Lung (tissue), 12 donors: ENCODE results near the gene BABAM2. TPM values are rescaled to one million over a fixed set of nuclear protein-coding genes. Genes with fewer than 3 reads are reported as not detected.

Experiments
- ATAC-seq: fragments of 200-7000 bp; cut with Tn5 transposase; one replicate; pipeline ENCODE4 v1.9.1; 2020; ENCODE audit warnings: moderate number of reproducible peaks; ENCODE audit not compliant: insufficient read depth, low FRiP score
- DNase-seq, 3 donors: peaks; one replicate each; pipeline ENCODE4 v3.0.0-alpha.2; 2013 to 2017
- H3K27ac ChIP-seq, 2 donors: one replicate each; pipeline ENCODE4 v1.5.1; 2013; ENCODE audit warnings: mild to moderate bottlenecking in 2 of 2, moderate library complexity in 2 of 2, control low read depth in 1 of 2, inconsistent platforms in 1 of 2, low read depth in 1 of 2, low read length in 1 of 2
- H3K27me3 ChIP-seq, 3 donors: one replicate each; pipeline ENCODE4 v1.5.1; 2013; ENCODE audit warnings: low read length in 2 of 3; ENCODE audit not compliant: control insufficient read depth in 3 of 3, insufficient read depth in 3 of 3
- H3K36me3 ChIP-seq, 4 donors: one replicate each; pipeline ENCODE4 v1.5.1; 2013; ENCODE audit warnings: low read length in 4 of 4, mild to moderate bottlenecking in 1 of 4, moderate library complexity in 1 of 4; ENCODE audit not compliant: control insufficient read depth in 4 of 4, insufficient read depth in 4 of 4
- H3K4me1 ChIP-seq, 5 donors: one replicate each; pipeline ENCODE4 v1.5.1; 2013; ENCODE audit warnings: low read length in 5 of 5, mild to moderate bottlenecking in 2 of 5, moderate library complexity in 1 of 5; ENCODE audit not compliant: control insufficient read depth in 5 of 5, insufficient read depth in 5 of 5
- H3K4me3 ChIP-seq: one replicate; pipeline ENCODE4 v1.5.1; 2013; ENCODE audit warnings: mild to moderate bottlenecking, control low read depth, moderate library complexity
- H3K9ac ChIP-seq, 2 donors: one replicate each; pipeline ENCODE4 v1.5.1; 2013; ENCODE audit warnings: low read length in 2 of 2, control low read depth in 1 of 2; ENCODE audit not compliant: insufficient read depth in 1 of 2
- H3K9me3 ChIP-seq, 4 donors: one replicate each; pipeline ENCODE4 v1.5.1; 2013; ENCODE audit warnings: low read length in 3 of 4, mild to moderate bottlenecking in 1 of 4, moderate library complexity in 1 of 4; ENCODE audit not compliant: control insufficient read depth in 4 of 4, insufficient read depth in 3 of 4
- WGBS, 2 donors: extraction: QIAGEN DNeasy Blood & Tissue Kit; methylation state at CpG; one replicate each; pipeline ENCODE4 v1.1.7; 2013; 5-methylcytosine and 5-hydroxymethylcytosine counted together
- polyA plus RNA-seq, 2 donors: library from polyadenylated mRNA; stranded (reverse); fragments of 200-250 nt; gene quantifications; one replicate each; pipeline ENCODE4 v1.2.1, GENCODE V29; 2013
- total RNA-seq, 2 donors: library from RNA; depleted of rRNA in 1 of 2; stranded (reverse); fragments of >200 nt in 1 of 2; gene quantifications; one replicate each; pipeline ENCODE4 v1.2.1, GENCODE V29; 2014 to 2021
- TF ChIP-seq, protein P1 (sequence below): IDR thresholded peaks from 2 replicates; pipeline ENCODE4 v1.5.1; 2012; ENCODE audit warnings: mild to moderate bottlenecking; ENCODE audit errors: control extremely low read depth, extremely low read depth
- donor health status: control.
- donor health status: control.
- donor health status: Bipolar disorder and iron deficiency.
- donor health status: healthy.
- donor health status: DM: yes; HTN: yes; CAD: no.

Gene BABAM2
- total and polyA plus RNA-seq, 4 donors: 19.0 to 43.3 (median 33.7) TPM

GRCh38 chr2:28185153-28185552 lies 294.6 kb downstream of the BABAM2 start:
- H3K36me3 ChIP-seq: no peaks in the 10 kb centered on the region
- H3K27ac ChIP-seq: no peak overlapping the region
- WGBS, 2 donors: 75 to 81% methylated on average over 5 of the region's 5 CpGs
- no peak overlapping the region for H3K9ac ChIP-seq
- no peaks in the 10 kb centered on the region for H3K9me3 ChIP-seq
- H3K27me3 ChIP-seq: no peaks in the 10 kb centered on the region
- H3K4me3 ChIP-seq: no peak overlapping the region
- ATAC-seq: no peak
- H3K4me1 ChIP-seq: no peaks in the 10 kb centered on the region
- TF ChIP-seq, protein P1, sequence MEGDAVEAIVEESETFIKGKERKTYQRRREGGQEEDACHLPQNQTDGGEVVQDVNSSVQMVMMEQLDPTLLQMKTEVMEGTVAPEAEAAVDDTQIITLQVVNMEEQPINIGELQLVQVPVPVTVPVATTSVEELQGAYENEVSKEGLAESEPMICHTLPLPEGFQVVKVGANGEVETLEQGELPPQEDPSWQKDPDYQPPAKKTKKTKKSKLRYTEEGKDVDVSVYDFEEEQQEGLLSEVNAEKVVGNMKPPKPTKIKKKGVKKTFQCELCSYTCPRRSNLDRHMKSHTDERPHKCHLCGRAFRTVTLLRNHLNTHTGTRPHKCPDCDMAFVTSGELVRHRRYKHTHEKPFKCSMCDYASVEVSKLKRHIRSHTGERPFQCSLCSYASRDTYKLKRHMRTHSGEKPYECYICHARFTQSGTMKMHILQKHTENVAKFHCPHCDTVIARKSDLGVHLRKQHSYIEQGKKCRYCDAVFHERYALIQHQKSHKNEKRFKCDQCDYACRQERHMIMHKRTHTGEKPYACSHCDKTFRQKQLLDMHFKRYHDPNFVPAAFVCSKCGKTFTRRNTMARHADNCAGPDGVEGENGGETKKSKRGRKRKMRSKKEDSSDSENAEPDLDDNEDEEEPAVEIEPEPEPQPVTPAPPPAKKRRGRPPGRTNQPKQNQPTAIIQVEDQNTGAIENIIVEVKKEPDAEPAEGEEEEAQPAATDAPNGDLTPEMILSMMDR: no peak
- DNase-seq: no peak

DNA sequence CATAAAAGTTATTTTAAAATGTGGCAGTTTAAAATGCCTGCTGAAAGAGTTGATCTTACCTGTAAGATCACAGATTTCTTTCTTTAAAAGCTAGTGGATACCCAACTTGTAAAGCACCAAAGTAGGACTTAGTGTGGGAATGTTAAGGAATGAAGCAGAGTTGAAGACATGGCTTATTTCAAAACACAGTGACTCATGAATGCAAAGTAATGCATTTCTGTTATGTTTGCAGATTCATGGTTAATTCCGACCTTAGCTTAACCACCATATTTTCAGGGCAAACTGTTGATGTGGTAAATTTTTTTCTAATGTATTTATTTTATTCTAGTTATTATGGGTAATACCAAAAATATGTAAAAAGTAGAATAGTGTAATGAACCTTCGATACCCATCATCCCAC lies 295.4 kb downstream of the BABAM2 start:
- WGBS, 2 donors: 90 to 92% methylated on average over 2 of the region's 2 CpGs
- Histone ChIP-seq H3K27ac (no peak overlapping the region), H3K36me3 (no peaks in the 10 kb centered on the region), H3K9me3 (no peaks in the 10 kb centered on the region), H3K9ac (no peak overlapping the region), H3K27me3 (no peaks in the 10 kb centered on the region), H3K4me3 (no peak overlapping the region), H3K4me1 (no peaks in the 10 kb centered on the region)
- TF ChIP-seq, protein P1: no peak
- ATAC-seq (no peak), DNase-seq (no peak)

GRCh38 chr2:28187186-28187585 lies 296.7 kb downstream of the BABAM2 start:
- Histone ChIP-seq H3K4me1 (no peaks in the 10 kb centered on the region), H3K27ac (no peak overlapping the region), H3K27me3 (no peaks in the 10 kb centered on the region), H3K4me3 (no peak overlapping the region), H3K9ac (no peak overlapping the region), H3K36me3 (no peaks in the 10 kb centered on the region), H3K9me3 (no peaks in the 10 kb centered on the region)
- no peak for DNase-seq
- TF ChIP-seq, protein P1: no peak
- no peak for ATAC-seq

- 86 to 87% methylated on average over 4 of the region's 4 CpGs for WGBS, 2 donors
- no peaks in the 10 kb centered on the region for H3K36me3 ChIP-seq
- DNase-seq (no peak), ATAC-seq (no peak)
- no peaks in the 10 kb centered on the region for H3K9me3 ChIP-seq
- no peak overlapping the region for H3K9ac ChIP-seq
- TF ChIP-seq, protein P1: no peak
- no peaks in the 10 kb centered on the region for H3K27me3 ChIP-seq
- H3K27ac ChIP-seq: no peak overlapping the region
- no peak overlapping the region for H3K4me3 ChIP-seq
- H3K4me1 ChIP-seq: no peaks in the 10 kb centered on the region
Measured at GRCh38 chr2:28188436-28188835, 297.9 kb downstream of the BABAM2 start.
